ENCODE measurements around the gene TMEM139. TPM values are rescaled to one million over a fixed set of nuclear protein-coding genes. Genes with fewer than 3 reads are reported as not detected.
A peak's percentile ranks its signal among the peaks of the same experiment; 100 is the strongest.

Gene TMEM139
- total and polyA plus RNA-seq, 4 donors = 8.4 to 31.8 (median 19.5) TPM

DNA sequence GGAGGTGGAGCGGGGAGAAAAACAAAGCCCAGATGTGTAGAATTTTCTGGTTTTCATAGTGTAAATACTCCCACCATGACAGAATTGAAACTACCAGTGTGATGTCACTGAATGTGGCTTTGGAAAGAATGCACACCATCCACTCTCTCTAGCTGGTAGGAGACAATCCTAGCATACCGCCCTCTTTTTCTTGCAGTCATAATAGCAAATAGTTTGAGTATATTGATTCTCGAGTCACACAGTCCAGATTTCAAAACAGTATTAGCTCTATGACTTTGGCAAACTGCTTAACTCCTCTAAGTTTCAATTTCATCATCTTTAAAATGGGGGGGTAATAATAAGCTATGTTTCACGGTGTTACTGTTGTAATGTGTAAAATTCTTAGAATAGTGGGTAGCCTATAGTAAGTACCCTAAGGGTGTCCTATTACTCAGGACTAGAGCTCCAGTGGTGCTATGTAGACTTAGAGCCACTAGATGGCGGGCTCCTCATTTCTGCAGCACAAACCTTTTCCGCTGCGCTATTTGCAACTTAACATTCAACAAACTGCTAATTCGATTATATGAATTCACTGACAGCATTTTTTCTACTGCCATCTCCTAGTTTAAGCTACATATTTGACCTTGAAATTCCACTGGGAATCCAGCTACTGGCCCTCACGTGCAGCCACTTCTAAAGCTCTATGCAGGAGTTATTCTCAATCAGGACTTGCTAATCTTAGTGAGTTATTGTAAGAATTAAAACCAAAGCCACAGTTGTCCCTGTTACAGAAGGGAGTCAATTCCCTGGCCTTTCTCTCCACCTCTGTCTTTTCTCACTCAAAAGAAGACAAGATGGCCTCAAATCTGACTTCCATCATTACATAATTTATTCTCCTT is 44.2 kb upstream of the TMEM139 start:
- Histone ChIP-seq H3K9me3 (ENCODE audit: control insufficient read depth in 4 of 4, insufficient read depth in 3 of 4, low read length in 3 of 4) (peaks cover 0 to 5% (median 1%) of the 10 kb centered on the region in 4 donors), H3K27me3 (ENCODE audit: control insufficient read depth in 3 of 3, insufficient read depth in 3 of 3, low read length in 2 of 3) (peaks cover 0 to 5% (median 0%) of the 10 kb centered on the region in 3 donors), H3K4me1 (ENCODE audit: control insufficient read depth in 5 of 5, insufficient read depth in 5 of 5, low read length in 5 of 5) (peaks cover 0 to 13% (median 0%) of the 10 kb centered on the region in 5 donors), H3K27ac (ENCODE audit: low read depth in 1 of 2, low read length in 1 of 2) (no peak overlapping the region), H3K9ac (ENCODE audit: insufficient read depth in 1 of 2, low read length in 2 of 2) (no peak overlapping the region), H3K36me3 (ENCODE audit: control insufficient read depth in 4 of 4, insufficient read depth in 4 of 4, low read length in 4 of 4) (no peaks in the 10 kb centered on the region), H3K4me3 (no peak overlapping the region)
- DNase-seq = peak; percentile 75 to 91 (median 89)
- 17 to 18% methylated on average over 9 of the region's 9 CpGs for WGBS, 2 donors
- peak; percentile 81 for ATAC-seq (ENCODE audit: insufficient read depth, low FRiP score)
- TF ChIP-seq, protein P1, sequence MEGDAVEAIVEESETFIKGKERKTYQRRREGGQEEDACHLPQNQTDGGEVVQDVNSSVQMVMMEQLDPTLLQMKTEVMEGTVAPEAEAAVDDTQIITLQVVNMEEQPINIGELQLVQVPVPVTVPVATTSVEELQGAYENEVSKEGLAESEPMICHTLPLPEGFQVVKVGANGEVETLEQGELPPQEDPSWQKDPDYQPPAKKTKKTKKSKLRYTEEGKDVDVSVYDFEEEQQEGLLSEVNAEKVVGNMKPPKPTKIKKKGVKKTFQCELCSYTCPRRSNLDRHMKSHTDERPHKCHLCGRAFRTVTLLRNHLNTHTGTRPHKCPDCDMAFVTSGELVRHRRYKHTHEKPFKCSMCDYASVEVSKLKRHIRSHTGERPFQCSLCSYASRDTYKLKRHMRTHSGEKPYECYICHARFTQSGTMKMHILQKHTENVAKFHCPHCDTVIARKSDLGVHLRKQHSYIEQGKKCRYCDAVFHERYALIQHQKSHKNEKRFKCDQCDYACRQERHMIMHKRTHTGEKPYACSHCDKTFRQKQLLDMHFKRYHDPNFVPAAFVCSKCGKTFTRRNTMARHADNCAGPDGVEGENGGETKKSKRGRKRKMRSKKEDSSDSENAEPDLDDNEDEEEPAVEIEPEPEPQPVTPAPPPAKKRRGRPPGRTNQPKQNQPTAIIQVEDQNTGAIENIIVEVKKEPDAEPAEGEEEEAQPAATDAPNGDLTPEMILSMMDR (IDR thresholded peaks at IDR 0.05; ENCODE audit: control extremely low read depth, extremely low read depth) = peak; percentile 92

DNA sequence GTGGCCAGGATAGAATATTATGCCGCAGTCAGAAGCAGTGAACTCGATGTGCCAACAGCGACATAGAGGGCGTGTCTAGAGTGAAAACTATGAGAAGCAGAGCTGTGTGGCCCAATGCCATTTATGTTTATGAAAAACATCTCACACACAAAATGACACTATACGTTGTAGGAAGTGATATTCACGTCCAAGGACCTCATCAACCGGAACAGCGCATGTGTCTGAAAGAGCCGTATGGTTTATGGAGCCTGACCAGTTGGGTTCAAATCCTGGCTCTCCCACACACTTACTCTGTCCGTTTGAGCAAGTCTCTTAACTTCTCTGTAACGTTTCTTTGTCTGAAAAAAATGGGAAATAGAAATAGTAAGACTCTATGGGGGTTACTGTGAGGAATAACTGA is 42.5 kb upstream of the TMEM139 start:
- Histone ChIP-seq H3K27me3 (ENCODE audit: control insufficient read depth in 3 of 3, insufficient read depth in 3 of 3, low read length in 2 of 3) (peaks cover 0 to 5% (median 0%) of the 10 kb centered on the region in 3 donors), H3K4me3 (no peak overlapping the region), H3K9ac (ENCODE audit: insufficient read depth in 1 of 2, low read length in 2 of 2) (no peak overlapping the region), H3K27ac (ENCODE audit: low read depth in 1 of 2, low read length in 1 of 2) (no peak overlapping the region), H3K4me1 (ENCODE audit: control insufficient read depth in 5 of 5, insufficient read depth in 5 of 5, low read length in 5 of 5) (peaks cover 0 to 13% (median 0%) of the 10 kb centered on the region in 5 donors), H3K9me3 (ENCODE audit: control insufficient read depth in 4 of 4, insufficient read depth in 3 of 4, low read length in 3 of 4) (no peaks in the 10 kb centered on the region), H3K36me3 (ENCODE audit: control insufficient read depth in 4 of 4, insufficient read depth in 4 of 4, low read length in 4 of 4) (no peaks in the 10 kb centered on the region)
- ATAC-seq (ENCODE audit: insufficient read depth, low FRiP score) (no peak), DNase-seq (no peak)
- 79% methylated on average over 11 of the region's 11 CpGs for WGBS, 2 donors
- TF ChIP-seq, protein P1 (IDR thresholded peaks at IDR 0.05; ENCODE audit: control extremely low read depth, extremely low read depth) = no peak

DNA sequence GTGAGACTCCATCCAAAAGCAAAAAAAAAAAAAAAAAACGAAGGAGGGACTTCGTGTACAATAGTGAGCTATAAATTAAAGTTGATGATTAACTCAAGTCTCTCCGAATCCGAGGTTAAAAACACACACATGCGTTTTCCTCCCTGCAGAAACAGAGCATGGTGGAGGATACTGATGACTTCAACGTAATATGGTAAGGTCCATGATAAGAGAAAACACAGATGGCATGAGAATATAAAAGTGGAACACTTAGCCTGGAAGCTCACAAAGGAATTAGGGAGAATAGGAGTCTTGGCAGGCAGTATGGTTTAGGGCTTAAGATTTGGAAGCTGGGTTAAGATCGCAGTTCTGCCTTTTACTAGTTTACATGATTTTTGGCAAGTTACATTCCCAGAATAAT is 41.6 kb upstream of the TMEM139 start:
- ATAC-seq (ENCODE audit: insufficient read depth, low FRiP score) (no peak), DNase-seq (peak in 2 of 3 donors; percentile 35 to 37)
- H3K4me3 ChIP-seq = no peak overlapping the region
- no peak overlapping the region for H3K9ac ChIP-seq (ENCODE audit: insufficient read depth in 1 of 2, low read length in 2 of 2)
- H3K9me3 ChIP-seq (ENCODE audit: control insufficient read depth in 4 of 4, insufficient read depth in 3 of 4, low read length in 3 of 4) = no peaks in the 10 kb centered on the region
- no peak overlapping the region for H3K27ac ChIP-seq (ENCODE audit: low read depth in 1 of 2, low read length in 1 of 2)
- peaks cover 0 to 13% (median 0%) of the 10 kb centered on the region in 5 donors for H3K4me1 ChIP-seq (ENCODE audit: control insufficient read depth in 5 of 5, insufficient read depth in 5 of 5, low read length in 5 of 5)
- 70 to 78% methylated on average over 7 of the region's 7 CpGs for WGBS, 2 donors
- no peaks in the 10 kb centered on the region for H3K36me3 ChIP-seq (ENCODE audit: control insufficient read depth in 4 of 4, insufficient read depth in 4 of 4, low read length in 4 of 4)
- TF ChIP-seq, protein P1 (IDR thresholded peaks at IDR 0.05; ENCODE audit: control extremely low read depth, extremely low read depth) = no peak
- H3K27me3 ChIP-seq (ENCODE audit: control insufficient read depth in 3 of 3, insufficient read depth in 3 of 3, low read length in 2 of 3) = peaks cover 0 to 5% (median 0%) of the 10 kb centered on the region in 3 donors
